Measurements from ENCODE around the gene PRSS21. TPM values are rescaled to one million over a fixed set of nuclear protein-coding genes. Genes with fewer than 3 reads are reported as not detected.

Gene PRSS21
- total RNA-seq, 1 donor from 2014 or later = not detected

DNA sequence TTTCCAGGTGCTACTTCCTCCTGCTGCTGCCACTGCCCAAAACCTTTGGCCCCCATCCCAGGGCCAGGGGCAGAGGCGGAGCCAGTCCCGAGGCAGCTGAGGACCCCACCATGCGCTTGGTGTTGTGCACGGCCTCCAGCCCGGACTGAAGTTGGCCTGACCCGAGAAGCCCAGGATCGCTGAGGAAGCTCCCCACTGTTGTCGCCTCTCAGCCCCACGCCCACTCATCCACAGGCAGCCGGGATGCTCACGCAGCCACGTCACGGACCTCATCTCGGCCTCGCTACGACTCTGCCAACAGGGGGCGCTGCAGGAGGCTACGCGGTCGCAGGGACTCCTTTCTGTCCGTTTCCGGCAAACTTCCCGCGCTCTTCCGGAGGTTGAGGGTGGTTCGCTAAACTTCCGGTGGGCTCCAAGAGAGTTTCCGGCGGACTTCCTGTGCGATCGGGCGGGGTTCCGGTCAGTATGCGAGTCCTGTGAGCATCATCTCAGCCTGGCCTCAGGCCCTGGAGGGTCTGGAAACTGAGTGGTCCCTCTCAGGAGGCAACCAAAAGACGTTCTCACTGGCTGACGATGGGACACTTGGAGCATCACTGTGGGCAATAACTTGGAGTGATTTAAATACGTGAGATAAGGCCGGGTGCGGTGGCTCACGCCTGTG, 25.4 kb downstream of the PRSS21 start:
- no peak for DNase-seq (ENCODE audit: low read depth)

DNA sequence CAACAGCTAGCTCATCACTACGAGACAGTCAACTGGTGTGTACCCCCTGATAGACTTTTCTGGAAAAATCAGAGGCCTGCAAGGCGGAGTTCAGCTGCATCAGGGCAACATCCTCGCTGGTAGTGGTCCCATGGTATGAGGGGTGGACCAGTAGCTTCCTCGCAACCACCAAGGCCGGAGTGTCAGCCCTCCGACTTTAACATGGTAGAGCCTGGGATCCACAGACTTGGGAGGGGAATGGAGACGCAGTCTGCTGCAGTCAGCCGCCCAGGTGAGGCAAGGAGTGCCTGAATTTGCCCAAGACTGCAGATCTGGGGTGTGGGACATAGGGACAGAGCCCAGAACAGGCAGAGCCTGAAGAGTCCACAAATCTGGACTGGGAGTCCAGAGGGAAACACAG, 26.5 kb downstream of the PRSS21 start:
- no peak for DNase-seq (ENCODE audit: low read depth)

DNA sequence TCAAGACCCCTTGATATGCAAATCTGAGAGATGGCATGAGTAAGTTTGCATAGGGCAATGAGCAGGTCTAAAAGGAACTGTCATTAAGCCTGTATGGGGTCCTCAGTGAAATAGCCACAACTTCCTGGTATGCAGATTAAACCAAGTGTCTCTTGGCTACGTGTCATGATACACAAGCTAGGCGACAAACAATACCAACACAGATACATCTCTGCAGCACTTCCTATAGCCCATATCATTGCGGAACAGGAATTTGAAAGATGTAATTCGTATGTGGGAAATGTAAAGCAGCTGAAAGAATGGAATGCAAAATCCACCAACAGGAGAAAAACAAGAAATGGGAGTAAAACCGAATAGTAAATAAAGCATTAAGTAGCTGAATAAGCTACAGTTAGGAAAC, 28.1 kb downstream of the PRSS21 start:
- DNase-seq (ENCODE audit: low read depth) = no peak

DNA sequence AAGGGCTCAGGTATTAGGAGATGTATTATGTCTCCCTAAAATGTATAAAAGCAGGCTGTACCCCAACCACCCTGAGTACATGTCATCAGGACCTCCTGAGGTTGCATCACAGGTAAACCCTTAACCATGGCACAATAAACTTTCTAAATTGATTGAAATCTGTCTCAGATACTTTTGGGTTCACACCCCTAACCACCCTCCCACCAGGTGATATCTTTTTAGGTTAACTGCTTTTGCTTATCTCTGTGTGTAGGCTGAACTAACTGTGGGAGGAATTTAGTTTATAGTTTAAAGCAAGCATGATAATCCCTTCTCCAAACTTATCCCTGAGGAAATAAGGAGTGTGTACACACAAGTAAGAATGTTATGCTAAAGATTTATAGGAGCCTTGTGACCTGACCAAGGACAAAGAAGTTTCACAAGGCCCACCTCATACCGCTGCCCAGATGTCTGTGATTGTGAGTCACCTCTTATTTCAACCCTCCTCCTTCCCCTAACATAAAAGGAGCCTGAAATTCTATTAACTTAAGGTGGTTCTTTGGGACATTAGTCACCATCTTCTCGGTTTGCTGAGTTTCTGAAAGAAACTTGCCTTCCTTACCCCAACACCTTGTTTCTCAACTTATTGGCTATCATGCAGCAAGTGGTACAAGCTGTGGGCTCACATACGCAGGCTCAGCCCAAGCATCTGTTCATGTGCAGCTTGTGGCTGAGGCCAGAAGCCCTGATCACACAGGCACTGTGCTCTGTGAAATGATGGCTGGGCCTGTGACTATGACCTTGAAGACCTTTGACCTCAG, 29.7 kb downstream of the PRSS21 start:
- DNase-seq (ENCODE audit: low read depth) = no peak

DNA sequence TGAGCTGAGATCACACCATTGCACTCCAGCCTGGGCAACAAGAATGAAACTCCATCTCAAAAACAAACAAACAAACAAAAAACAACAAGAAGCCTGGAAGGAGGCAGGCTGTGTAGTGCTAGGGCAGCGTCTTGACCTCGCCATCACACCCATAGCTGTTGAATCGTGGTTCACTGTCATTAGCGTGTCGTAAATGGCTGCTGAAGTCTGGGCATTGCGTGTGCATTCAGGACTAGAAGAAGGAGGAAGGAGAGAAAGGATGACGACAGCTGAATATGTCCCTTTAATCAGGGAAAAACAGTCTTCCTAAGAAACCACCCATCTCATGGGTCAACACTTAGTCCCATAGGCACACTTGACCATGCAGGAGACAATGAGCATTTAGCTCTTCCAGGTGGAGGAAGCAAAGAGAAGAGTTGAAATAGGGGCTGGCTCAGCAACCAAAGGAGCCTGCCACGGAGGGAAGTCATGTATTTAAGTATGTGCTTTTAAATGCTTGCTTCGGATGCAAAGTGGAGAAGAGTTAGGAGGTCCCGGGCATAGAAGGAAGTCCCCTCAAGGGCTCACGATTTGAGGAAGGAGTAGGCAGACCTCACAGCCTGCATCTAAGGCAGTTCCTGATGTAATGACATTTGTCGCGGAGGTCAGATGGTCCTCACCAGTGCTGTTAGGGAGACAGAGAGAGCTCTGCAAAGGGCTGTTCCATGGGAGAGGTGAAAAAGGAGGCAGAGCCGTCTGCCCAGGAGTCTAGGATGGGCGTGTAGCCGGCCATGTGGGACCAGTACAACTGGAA, 32.1 kb downstream of the PRSS21 start:
- no peak for DNase-seq (ENCODE audit: low read depth)

DNA sequence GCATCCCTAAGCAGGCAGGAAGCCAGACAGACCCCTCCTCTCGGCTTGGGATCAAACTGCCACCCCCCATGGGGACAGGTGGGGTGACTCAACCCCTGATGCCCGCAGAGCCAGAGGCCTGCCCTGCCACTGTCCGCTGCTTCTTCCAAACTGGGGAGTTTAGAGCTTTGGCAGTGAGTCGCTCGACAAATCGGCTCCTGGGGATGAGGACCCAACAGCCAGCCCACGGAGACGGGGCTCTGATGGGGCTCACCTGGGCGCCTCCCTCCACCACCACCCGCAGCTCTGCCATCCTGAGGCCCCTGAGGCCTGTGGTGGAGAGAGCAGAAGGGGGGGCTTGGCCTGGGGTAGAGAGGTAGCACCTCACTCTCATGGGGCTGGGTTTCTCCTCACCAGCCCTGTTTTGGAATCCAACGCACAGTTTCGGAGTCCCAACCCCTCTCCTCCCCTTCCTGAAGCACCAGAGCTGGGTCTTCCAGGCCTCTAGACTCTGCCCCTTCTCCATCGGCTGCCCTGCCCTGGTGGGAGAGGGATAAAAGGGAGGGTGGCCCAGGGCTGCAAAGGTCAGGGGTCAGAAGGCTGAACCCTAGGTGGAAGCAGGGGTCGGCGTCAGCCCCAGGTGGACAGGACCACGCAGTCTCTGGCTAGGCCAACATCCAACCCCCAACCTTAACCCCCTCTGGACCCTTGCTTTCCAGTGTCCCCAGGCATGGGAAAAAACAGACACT, 35.1 kb downstream of the PRSS21 start:
- no peak for DNase-seq (ENCODE audit: low read depth)

DNA sequence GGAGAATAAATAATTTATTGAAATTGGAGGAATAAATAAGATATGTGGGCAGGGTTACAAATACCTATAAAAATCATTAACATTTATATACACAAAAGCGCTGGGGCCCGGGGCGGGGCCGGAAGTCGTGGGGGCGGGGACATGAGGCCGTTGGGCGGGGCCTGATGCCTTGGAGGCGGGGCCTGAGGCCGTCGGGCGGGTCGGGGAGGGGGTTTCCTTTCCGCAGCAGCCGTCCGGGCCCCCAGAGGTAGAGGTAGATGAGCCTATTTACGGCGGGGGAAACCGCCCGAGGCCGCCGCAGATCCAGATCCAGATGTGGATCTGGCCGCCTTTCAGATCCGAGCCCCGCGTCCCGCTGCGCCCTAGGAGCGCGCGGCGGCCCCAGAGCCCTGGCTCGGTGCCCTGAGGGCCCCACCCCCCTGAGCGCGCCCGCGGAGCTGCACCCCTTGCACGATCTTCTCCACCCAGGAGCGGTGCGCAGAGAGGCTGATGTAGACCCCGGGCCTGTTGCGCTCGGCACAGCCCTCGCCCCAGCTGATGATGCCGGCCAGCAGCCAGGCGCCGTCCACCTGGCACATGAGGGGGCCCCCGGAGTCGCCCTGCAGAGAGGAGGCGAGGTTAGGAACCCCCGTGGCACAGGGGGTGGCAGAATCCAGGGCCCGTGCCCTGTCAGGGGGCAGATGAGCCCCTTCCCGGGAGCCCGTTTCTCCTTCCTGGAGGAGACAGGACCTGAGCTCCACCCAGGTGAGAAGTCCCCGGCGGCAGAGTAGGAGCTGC, 35.9 kb downstream of the PRSS21 start:
- no peak for DNase-seq (ENCODE audit: low read depth)

DNA sequence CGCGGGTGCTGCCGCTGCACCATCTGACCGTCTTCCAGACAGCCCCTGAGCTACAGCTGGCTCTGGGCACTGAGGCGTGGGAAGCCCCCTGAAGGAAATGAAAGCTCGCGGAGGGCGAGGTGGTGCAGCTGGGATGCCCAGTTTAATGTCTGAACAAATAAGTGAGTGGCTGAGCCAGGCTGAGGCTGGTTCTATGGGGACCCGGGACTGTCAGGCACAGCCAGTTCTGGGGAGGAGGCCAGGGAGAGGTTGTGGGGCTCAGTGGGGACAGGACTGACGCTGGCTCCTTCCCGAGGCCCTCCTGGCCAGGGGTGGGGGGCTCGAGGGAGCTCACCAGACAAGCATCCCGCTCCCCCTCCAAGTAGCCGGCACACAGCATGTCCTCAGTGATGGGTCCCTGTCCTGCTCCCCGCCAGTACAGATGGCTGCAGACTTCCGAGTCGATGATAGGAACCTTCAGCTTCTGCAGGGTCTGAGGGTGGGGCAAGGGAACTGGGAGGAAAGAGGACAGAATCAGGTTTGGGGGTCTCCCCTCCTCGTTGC, 36.6 kb downstream of the PRSS21 start:
- no peak for DNase-seq (ENCODE audit: low read depth)

DNA sequence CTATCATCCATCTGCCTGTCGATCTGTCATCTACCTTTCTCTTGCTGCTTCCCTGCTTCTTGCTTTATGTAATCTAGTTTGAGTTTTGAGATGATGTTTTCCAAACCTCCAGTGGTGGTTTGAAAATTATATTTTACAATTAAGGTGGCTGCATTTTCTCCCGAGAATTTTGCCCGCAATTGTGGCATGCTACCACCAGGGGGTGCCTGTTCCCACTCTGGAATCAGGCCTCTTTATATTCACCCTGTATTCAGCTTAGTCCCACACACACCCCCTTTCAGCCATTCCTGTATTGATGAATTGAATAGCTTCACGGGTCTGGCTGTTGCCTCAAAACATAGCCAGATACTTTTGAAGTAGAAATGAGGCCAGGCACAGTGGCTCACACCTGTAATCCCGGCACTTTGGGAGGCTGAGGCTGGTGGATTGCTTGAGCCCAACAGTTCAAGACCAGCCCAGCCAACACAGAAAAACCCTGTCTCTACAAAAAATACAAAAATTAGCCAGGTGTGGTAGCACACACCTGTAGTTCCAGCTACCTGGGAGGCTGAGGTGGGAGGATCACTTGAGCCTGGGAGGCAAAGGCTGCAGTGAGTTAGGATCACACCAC, 37.8 kb downstream of the PRSS21 start:
- no peak for DNase-seq (ENCODE audit: low read depth)

DNA sequence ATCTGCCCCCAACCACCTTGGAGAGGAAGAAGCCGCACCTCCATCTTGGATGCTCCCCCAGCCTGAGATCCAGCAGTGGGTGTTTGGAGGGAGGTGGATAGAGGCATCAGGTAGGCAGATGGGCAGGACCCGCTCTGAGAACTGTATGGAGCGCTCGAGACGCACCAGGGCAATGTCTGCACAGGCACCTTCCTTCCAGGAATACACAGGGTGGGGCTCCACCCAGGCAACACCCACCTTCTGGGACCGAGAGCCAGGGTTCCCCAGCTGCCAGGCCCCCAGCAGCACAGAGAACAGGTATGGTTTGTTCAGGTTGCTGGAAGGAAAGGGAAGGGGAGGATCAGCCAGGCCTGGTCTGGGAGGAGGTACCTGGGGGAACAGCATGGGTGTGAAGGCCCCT, 38.5 kb downstream of the PRSS21 start:
- DNase-seq (ENCODE audit: low read depth) = no peak

DNA sequence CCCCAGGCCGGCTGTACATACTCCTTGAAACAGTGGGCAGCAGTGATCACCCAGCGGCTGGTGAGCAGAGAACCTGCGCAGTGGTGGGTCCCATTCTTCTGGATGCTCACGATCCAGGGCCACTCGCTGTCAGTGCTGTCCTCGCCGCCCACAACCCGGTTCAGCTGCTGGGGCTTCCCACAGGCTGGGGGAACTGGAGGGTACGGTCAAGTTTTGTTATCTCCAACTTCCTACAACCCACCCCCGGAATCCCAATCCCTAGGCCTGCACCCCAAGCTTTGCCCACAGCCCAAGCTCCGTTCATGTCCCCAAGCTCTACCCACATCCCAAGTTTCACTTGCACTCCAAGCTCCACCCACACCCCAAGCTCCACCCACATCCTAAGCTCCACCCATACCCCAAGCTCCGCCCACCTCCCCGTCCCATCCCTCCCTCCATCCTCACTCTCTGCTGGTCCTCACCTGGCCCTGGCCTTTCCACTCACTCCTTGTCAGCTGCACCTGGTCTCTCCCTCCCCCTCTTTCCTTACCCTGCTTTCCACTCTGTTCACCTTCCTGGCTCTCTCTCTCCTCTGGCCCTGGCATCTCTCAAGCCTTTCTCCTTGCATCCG, 39.1 kb downstream of the PRSS21 start:
- no peak for DNase-seq (ENCODE audit: low read depth)

DNA sequence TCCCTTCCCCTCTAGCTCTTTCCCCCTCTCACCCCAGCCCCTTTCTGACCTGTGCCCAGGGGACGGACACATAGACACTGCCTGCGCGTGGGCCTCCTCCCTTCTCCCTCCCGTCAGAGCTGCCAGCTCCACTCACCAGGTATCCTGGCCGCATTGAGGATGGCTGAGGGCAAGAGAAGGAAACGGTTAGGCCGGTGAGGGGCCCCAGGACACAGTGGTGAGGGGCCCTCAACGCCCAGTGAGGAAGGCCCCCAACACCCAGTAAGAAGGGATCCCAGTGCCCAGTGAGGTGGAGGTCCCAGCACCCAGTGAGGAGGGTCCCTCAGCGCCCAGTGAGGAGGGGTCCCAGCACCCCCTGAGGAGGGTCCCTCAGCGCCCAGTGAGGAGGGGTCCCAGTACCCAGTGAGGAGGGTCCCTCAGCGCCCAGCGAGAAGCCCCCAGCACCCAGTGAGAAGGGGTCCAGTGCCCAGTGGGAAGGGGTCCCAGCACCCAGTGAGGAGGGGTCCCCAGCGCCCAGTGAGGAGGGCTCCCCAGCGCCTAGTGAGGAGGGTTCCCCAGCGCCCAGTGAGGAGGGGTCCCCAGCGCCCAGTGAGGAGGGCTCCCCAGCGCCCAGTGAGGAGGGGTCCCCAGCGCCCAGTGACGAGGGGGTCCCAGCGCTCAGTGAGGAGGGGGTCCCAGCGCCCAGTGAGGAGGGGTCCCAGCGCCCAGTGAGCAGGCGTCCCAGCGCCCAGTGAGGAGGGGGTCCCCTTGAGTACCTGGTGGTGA, 39.8 kb downstream of the PRSS21 start:
- no peak for DNase-seq (ENCODE audit: low read depth)

DNA sequence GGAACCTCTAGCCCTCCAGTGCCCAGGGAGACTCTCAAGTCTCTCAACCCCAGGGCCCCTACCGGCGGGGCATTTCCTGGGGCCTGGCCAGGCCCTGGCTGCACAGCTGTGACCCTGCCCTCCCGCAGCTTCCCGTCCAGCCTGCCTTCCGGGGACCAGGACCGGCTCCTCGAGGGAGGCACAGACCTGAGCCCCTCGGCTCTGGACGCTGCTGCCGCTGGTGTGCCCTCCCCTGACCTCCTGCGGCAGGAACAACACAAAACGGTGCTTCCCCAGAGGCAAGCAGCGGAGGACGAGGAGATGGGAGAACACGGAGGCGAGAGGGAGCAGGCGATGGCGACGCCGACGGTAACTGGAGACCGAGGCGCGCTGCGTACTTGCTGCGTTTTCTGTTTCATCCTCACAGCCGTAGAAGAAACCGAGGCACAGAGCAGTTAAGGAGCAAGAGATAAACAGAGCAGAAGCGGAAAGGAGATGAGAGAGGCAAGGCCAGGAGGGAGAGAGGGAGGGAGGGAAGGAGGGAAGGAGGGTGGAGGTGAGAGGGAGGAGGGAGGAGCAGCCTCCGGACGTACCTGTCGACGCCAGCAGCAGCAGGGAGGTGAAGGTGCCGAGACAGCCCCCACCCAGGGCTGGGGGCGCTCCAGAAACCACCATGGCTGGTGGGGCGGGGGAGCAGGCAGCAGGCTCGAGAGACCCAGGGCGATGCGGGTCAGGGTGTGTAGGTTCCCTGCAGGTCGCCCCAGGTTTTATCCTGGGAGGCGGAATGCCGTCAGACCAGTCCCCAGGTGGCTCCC, 40.6 kb downstream of the PRSS21 start, which contains the start of gene PRSS22:
PRSS22 (minus strand) TSS at position 720 of the 794 bp plus-strand sequence; CDS start at position 654, 66 bp downstream.
- no peak for DNase-seq (ENCODE audit: low read depth)

DNA sequence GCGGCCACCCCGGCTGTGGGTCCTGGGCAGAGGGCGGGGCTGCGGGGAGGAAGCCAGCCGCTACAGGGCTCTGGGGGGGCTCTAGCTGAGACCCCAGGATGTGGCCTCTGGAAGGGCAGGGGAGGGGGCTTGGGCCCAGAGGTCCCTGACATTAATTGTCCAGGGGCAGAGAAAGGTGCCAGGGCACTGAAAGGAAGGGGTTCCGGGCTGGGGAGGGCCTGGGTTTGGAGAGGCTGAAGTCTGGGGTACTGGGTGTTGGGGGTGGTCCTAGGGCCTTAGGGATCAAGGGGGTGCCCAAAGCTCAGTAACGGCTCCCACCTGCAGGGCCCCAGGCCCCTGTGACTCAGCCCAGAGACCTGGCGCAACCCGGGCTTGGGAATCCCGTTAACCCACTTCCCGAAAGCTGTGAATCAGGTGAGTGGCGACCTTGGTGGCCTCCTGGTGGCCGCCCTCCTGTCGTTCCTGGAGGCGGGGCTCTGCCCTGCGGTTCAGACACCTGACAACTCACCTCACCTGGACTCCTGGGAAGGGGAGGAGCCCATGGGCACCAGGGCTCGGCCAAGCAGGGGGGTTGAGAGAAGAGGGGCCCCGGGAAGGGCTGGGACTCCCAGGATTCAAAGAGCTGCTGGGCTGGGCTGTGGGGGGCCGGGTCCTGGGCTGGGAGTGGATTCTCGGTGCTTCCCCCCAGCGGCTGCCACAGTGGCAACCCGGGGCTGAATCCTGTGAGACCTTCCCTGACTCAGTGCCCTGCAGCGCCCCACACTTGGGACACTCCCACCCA, 41.4 kb downstream of the PRSS21 start:
- no peak for DNase-seq (ENCODE audit: low read depth)

DNA sequence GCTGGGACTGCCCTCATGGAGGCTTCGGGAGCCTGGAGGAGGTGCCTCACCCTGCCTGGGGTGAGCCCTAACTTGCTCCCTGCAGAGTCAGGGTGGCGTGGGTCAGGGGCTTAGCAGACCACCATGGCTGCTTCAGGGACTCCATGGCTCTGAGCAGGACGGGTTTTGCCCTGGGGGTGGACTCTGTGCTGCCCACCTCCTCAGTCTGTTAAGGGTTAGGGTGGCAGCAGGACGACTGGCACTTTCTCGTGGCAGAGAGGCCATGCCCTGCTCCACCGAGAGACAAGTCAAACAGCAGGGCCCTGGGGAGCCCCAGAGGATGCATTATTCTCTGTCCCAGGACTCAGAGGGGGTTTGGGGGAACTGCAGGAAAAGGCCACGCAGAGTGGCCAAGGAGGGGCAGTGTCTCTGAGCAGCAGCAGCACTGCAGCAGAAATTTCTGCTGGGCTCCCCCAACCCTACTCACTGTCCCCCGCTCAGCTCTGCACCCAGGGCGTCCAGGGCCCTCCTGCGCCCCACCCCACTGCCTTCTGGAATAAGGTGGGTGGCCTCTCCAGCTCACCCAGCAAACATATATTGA, 42.7 kb downstream of the PRSS21 start:
- DNase-seq (ENCODE audit: low read depth) = no peak

DNA sequence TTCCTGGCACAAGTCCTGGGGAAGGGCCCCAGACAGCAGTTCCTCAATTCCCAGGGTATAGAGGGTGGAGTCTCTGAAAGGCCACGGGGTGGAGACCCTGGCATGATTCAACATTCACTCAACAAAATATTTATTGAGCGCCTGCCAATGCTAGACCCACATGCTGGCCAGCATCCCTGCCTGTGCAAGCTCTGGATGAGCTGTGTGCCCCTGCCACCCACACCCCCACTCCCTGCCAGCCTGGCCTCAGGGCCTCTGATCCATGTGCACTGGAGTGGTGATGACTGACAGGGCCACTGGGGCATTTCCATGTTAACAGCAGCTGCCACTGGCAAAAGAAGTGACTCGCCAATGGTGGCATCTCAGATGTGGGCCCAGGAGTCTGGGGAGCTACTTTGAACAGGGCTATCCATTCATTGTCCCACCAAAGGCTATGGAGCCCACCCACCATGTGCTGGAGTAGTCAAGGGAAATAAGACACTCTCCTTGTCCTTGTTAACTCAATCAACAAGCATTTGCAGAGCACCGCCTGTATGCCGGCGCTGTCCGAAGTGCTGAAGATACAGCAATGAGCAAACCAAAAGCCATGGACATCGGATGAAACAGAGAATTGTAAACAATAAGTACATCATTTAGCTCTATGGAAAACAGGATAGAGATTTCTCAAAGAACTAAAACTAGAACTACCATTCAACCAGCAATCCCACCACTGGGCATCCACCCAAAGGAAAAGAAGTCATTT, 44.0 kb downstream of the PRSS21 start:
- peak; percentile 20 for DNase-seq (ENCODE audit: low read depth)

All from myocyte (in vitro differentiated cells).